ENCODE data around the gene SART3. TPM values are rescaled to one million over a fixed set of nuclear protein-coding genes. Genes with fewer than 3 reads are reported as not detected.

Gene SART3
- total and polyA plus RNA-seq, 10 of the 15 experiments (the other 5 are each of a cell fraction or from before 2014, with no cell fraction given), result 8.8 to 179 (median 54.9) TPM

DNA sequence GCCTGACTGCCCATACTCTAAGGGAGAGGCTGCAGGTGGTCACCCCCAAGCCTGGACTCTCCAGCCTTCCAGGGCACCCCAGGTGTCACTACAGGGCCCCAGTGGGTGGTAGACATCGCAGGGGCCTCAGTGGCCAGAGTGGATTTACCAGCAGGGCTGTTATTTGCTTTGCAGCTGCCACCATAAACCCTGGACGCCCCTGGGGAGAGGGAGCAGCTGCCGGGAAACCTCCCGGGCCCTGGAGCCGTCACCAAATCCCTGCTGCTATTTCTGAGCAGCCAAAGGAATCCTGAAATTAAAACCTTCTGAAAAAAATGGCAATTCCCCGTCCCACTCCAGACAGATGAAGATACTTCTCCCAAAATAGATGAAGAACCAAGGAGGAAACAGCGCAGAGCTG, 23.0 kb upstream of the SART3 start:
- H3K27me3 ChIP-seq (replicated peaks in 1 of 2; ENCODE audit: control insufficient read depth in 2 of 2, insufficient read depth in 2 of 2, low read length in 1 of 2), result no peaks in the 10 kb centered on the region
- H2AFZ ChIP-seq (ENCODE audit: control insufficient read depth, low read depth, low read length), result no peak overlapping the region
- FAIRE-seq (no peak), DNase-seq (ENCODE audit: low read depth, low spot score) (no peak), ATAC-seq (no peak)
- H3K4me2 ChIP-seq (ENCODE audit: control insufficient read depth, insufficient read depth), result no peak overlapping the region
- no TSS peak for BruUV-seq (replicated peaks)
- POLR2A ChIA-PET, result no interaction called here
- H3K4me3 ChIP-seq, result no peak overlapping the region
- TF ChIP-seq, protein P1, sequence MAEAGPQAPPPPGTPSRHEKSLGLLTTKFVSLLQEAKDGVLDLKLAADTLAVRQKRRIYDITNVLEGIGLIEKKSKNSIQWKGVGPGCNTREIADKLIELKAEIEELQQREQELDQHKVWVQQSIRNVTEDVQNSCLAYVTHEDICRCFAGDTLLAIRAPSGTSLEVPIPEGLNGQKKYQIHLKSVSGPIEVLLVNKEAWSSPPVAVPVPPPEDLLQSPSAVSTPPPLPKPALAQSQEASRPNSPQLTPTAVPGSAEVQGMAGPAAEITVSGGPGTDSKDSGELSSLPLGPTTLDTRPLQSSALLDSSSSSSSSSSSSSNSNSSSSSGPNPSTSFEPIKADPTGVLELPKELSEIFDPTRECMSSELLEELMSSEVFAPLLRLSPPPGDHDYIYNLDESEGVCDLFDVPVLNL (IDR thresholded peaks at IDR 0.05; ENCODE audit: low read depth, low read length), result no peak
- TF ChIP-seq CHD1 (IDR thresholded peaks at IDR 0.05; ENCODE audit: low read depth, low read length) (no peak), WRNIP1 (IDR thresholded peaks at IDR 0.05; ENCODE audit: borderline replicate concordance, low read depth, low read length) (no peak), FOS (IDR thresholded peaks at IDR 0.05; ENCODE audit: borderline replicate concordance, extremely low read depth, insufficient read length) (no peak), CHD4 (IDR thresholded peaks at IDR 0.05) (no peak), HDAC6 (IDR thresholded peaks at IDR 0.05; ENCODE audit: unreplicated experiment) (no peak), SMAD1 (IDR thresholded peaks at IDR 0.05; ENCODE audit: low read depth, partially characterized antibody) (no peak), NFYB (IDR thresholded peaks at IDR 0.05; ENCODE audit: insufficient read depth, low read depth, low read length) (no peak), RAD21 (IDR thresholded peaks at IDR 0.05; ENCODE audit: insufficient read depth, low read depth, low read length) (no peak), POU2F2 (IDR thresholded peaks at IDR 0.05; ENCODE audit: borderline replicate concordance, low read depth, low read length) (no peak), CBFB (IDR thresholded peaks at IDR 0.05; ENCODE audit: low read depth) (no peak)
- TF ChIP-seq, protein P2, sequence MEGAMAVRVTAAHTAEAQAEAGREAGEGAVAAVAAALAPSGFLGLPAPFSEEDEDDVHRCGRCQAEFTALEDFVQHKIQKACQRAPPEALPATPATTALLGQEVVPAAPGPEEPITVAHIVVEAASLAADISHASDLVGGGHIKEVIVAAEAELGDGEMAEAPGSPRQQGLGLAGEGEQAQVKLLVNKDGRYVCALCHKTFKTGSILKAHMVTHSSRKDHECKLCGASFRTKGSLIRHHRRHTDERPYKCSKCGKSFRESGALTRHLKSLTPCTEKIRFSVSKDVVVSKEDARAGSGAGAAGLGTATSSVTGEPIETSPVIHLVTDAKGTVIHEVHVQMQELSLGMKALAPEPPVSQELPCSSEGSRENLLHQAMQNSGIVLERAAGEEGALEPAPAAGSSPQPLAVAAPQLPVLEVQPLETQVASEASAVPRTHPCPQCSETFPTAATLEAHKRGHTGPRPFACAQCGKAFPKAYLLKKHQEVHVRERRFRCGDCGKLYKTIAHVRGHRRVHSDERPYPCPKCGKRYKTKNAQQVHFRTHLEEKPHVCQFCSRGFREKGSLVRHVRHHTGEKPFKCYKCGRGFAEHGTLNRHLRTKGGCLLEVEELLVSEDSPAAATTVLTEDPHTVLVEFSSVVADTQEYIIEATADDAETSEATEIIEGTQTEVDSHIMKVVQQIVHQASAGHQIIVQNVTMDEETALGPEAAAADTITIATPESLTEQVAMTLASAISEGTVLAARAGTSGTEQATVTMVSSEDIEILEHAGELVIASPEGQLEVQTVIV (IDR thresholded peaks at IDR 0.05; ENCODE audit: borderline replicate concordance, partially characterized antibody), result no peak
- TF ChIP-seq, protein P3, sequence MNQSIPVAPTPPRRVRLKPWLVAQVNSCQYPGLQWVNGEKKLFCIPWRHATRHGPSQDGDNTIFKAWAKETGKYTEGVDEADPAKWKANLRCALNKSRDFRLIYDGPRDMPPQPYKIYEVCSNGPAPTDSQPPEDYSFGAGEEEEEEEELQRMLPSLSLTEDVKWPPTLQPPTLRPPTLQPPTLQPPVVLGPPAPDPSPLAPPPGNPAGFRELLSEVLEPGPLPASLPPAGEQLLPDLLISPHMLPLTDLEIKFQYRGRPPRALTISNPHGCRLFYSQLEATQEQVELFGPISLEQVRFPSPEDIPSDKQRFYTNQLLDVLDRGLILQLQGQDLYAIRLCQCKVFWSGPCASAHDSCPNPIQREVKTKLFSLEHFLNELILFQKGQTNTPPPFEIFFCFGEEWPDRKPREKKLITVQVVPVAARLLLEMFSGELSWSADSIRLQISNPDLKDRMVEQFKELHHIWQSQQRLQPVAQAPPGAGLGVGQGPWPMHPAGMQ (IDR thresholded peaks at IDR 0.05; ENCODE audit: borderline replicate concordance), result no peak
- H3K79me2 ChIP-seq (ENCODE audit: control insufficient read depth, insufficient read depth, low read length), result no peaks in the 10 kb centered on the region
- no peak overlapping the region for H3K27ac ChIP-seq (ENCODE audit: control insufficient read depth, insufficient read depth)
- CTCF ChIA-PET, result no interaction called here
- 55% methylated on average over 7 of the region's 7 CpGs for whole genome bisulfite sequencing (ENCODE audit: insufficient coverage, insufficient replicate concordance, low lambda C conversion rate, missing lambda C conversion rate)
- no peaks in the 10 kb centered on the region; the same call in 1 of the 2 replicates for H3K4me1 ChIP-seq (ENCODE audit: control insufficient read depth, insufficient read depth, low read length)
- in situ Hi-C loops (cut with MboI), result no loop called here
- no peaks in the 10 kb centered on the region for H3K36me3 ChIP-seq (ENCODE audit: control insufficient read depth in 2 of 2, insufficient read depth in 2 of 2, low read length in 1 of 2)
- no peak overlapping the region for H3K9ac ChIP-seq (ENCODE audit: control insufficient read depth, insufficient read depth, low read length)
- H3K9me3 ChIP-seq (replicated peaks; ENCODE audit: control insufficient read depth, insufficient read depth, low read length), result no peaks in the 10 kb centered on the region
- RAD21 ChIA-PET (ENCODE audit: unreplicated experiment), result no interaction called here
- no peaks in the 10 kb centered on the region for H4K20me1 ChIP-seq (ENCODE audit: control insufficient read depth, insufficient read depth)
- intact Hi-C loops (cut with micrococcal nuclease; ENCODE audit: unreplicated experiment), result no loop called here
- SMC1A ChIA-PET (ENCODE audit: uncharacterized antibody, unreplicated experiment), result interaction anchor here (2.8 kb wide), 1 partner anchor 8 kb away, joined by 8 read pairs; no protein-coding TSS in a partner anchor

Data from GM12878 (cell line).